Kidney epithelial cell (primary cell): ENCODE data around the gene YPEL5. TPM values are rescaled to one million over a fixed set of nuclear protein-coding genes. Genes with fewer than 3 reads are reported as not detected.

ENCODE experiments used
- DNase-seq: peaks from one replicate; pipeline ENCODE4 v3.0.0-alpha.2; 2010; ENCODE audit warnings: low read depth
- H3K27me3 ChIP-seq: 2 replicates; pipeline ENCODE4 v1.6.0; 2011; ENCODE audit warnings: low read length; ENCODE audit not compliant: control insufficient read depth, insufficient read depth
- H3K36me3 ChIP-seq: 2 replicates; pipeline ENCODE4 v1.5.1; 2011; ENCODE audit warnings: low read length; ENCODE audit not compliant: control insufficient read depth, insufficient read depth
- H3K4me3 ChIP-seq: 2 replicates; pipeline ENCODE4 v1.5.1; 2011; ENCODE audit warnings: low read depth, mild to moderate bottlenecking, control low read depth, low read length
- total RNA-seq: library from RNA; depleted of rRNA; stranded (reverse); fragments of >200 nt; gene quantifications from 2 replicates; pipeline ENCODE4 v1.2.3, GENCODE V29; 2015
- TF ChIP-seq, protein P1 (sequence below): IDR thresholded peaks from 2 replicates; pipeline ENCODE4 v1.5.1; 2011; ENCODE audit warnings: mild to moderate bottlenecking, moderate library complexity, low read length, control low read depth, inconsistent platforms; ENCODE audit not compliant: insufficient read depth, poor library complexity, severe bottlenecking

YPEL5 gene
- total RNA-seq, 1 donor from 2014 or later: 71.2 TPM

DNA sequence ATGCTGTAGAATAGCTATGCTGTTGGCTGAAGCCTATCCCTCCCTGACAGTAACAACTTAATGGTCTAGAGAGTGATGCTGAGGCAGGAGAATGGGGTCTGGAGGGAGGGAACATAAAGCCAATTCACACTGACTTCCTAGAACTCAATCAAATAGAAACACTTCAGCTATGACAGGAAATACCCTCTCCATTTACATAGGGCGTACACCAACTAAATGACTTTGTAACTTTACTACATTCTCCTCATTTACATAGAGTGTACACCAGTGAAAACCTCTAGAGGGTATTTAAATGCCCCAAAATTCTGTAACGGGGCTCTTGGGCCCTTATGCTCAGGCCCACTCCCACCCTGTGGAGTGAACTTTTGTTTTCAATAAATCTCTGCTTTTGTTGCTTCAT, 41.5 kb downstream of the YPEL5 start:
- TF ChIP-seq, protein P1, sequence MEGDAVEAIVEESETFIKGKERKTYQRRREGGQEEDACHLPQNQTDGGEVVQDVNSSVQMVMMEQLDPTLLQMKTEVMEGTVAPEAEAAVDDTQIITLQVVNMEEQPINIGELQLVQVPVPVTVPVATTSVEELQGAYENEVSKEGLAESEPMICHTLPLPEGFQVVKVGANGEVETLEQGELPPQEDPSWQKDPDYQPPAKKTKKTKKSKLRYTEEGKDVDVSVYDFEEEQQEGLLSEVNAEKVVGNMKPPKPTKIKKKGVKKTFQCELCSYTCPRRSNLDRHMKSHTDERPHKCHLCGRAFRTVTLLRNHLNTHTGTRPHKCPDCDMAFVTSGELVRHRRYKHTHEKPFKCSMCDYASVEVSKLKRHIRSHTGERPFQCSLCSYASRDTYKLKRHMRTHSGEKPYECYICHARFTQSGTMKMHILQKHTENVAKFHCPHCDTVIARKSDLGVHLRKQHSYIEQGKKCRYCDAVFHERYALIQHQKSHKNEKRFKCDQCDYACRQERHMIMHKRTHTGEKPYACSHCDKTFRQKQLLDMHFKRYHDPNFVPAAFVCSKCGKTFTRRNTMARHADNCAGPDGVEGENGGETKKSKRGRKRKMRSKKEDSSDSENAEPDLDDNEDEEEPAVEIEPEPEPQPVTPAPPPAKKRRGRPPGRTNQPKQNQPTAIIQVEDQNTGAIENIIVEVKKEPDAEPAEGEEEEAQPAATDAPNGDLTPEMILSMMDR: no peak
- H3K4me3 ChIP-seq: no peak overlapping the region
- H3K27me3 ChIP-seq: peaks cover 2% of the 10 kb centered on the region

DNA sequence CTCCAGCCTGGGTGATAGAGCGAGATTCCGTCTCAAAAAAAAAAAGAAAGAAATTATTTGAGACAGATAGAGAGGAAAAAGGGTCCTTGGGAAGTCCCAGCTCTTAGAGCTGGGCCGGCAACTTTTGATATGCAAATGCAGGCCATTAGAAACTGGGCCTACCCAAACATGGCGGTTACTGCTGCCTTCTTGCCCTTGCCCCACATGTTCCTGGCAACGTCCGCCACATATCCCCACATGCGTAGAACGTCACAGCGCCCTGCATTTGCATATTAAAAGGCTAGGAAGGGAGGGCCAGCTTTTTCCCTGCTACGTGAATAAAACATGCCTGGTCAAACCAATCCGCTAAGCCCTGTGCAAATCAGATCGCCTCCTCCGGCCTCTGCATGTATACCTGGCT, 43.8 kb downstream of the YPEL5 start:
- no peak overlapping the region for H3K4me3 ChIP-seq
- TF ChIP-seq, protein P1: no peak
- no peaks in the 10 kb centered on the region for H3K27me3 ChIP-seq
- no peaks in the 10 kb centered on the region for H3K36me3 ChIP-seq
- DNase-seq: no peak

More for the DNA sequence above, 41.5 kb downstream of the YPEL5 start:
- H3K36me3 ChIP-seq: no peaks in the 10 kb centered on the region
- no peak for DNase-seq

DNA sequence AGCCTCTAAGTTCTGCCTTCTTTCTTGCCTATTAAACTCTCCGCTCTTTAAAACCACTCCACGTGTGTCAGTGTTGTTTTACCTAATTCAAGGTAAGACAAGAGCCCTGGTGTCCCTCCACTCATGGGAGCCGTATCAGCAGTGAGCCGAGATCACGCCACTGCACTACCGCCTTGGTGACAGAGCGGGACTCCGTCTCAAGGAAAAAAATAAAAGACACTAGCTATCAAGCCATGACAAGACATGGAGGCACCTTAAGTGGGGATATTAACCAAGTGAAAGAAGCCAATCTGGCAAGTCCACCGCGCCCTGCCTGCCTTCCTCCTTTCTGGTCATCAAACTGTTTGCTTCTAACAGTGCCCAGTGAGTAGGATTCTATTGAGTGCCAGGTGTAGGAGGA, 44.3 kb downstream of the YPEL5 start:
- Histone ChIP-seq H3K4me3 (no peak overlapping the region), H3K27me3 (no peaks in the 10 kb centered on the region), H3K36me3 (no peaks in the 10 kb centered on the region)
- no peak for DNase-seq
- TF ChIP-seq, protein P1: no peak

DNA sequence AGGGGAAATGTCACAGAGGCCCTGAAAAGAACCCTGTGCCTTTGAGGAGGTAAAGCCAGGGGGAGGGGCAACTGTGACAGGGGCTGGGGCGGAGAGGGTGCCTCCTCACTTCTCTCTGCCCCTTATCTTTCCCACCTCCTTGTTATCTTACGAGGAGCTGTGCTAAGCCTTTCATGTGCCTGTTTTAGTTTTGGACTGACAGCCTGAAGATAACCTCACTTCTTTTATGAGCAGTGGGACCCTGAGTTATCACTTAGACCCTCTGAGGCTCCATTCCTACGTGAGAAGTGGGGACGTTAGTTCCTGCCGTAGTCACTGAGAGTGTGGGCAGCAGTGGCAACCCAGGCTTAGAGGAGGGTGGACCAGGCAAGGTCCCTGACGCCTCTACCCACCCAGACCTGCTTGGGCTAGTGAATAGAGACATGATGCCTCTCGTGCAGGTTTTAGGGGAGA, 45.0 kb downstream of the YPEL5 start:
- Histone ChIP-seq H3K36me3 (no peaks in the 10 kb centered on the region), H3K27me3 (no peaks in the 10 kb centered on the region), H3K4me3 (no peak overlapping the region)
- TF ChIP-seq, protein P1: no peak
- DNase-seq: no peak

DNA sequence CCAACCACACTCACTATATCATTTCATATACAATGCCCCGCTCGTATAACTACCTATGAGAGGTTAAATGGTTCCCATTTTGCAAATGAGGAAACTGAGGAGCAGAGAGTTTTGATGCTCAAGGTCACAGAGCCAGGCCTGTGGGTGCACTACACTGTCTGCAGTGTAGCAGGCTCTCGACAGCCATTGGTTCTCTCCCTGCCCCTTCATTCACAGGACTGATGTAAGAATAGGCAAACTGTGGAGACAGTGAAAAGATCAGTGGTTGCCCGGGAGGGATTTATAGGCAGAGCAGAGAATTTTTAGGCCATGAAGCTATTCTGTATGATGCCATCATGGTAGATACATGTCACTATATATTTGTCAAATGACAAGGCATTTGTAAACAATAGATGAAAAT, 45.5 kb downstream of the YPEL5 start:
- H3K4me3 ChIP-seq: no peak overlapping the region
- H3K36me3 ChIP-seq: no peaks in the 10 kb centered on the region
- H3K27me3 ChIP-seq: no peaks in the 10 kb centered on the region
- no peak for DNase-seq
- TF ChIP-seq, protein P1: no peak

DNA sequence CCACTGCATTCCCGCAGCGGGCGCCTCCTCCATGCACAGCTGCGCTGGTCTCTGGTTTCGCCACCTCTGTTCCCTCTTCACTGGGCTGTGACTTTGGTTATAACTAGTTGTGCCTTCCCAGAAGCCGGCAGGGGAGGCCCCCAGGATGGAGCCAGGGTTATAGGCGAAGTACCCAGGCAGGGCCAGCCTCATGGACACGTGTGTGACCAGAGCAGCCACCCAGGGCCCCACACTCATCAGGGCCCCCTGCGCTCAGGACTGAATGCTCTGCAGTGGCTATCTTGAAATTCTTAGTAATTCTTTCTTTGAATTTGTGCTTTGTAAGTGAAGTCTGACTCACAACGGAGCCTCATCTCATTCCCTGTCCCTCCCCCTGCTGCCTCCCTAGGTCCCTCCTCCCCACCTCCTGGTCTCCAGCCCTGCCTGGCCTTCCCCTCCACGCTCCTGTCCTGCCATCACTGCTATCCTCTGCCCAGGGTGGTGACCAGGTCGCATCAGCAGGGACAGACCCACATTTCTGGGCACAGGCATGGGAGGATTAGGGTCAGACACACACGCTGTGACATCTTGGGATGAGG, 46.4 kb downstream of the YPEL5 start:
- no peak overlapping the region for H3K4me3 ChIP-seq
- DNase-seq: no peak
- H3K27me3 ChIP-seq: no peaks in the 10 kb centered on the region
- H3K36me3 ChIP-seq: no peaks in the 10 kb centered on the region
- TF ChIP-seq, protein P1: no peak
